AG10803 (cell line): Measurements from ENCODE around the gene DR1.

Source experiments
- DNase-seq: peaks from one replicate; pipeline ENCODE4 v3.0.0; 2010; ENCODE audit warnings: low read depth
- H3K4me3 ChIP-seq: 2 replicates; pipeline ENCODE4 v1.5.1; 2011; ENCODE audit warnings: mild to moderate bottlenecking, low read length, control low read depth
- CTCF ChIP-seq: conservative IDR thresholded peaks from 2 replicates; pipeline ENCODE4 v1.5.1; 2011; ENCODE audit warnings: mild to moderate bottlenecking, low read length, control low read depth, inconsistent platforms

DR1 gene

DNA sequence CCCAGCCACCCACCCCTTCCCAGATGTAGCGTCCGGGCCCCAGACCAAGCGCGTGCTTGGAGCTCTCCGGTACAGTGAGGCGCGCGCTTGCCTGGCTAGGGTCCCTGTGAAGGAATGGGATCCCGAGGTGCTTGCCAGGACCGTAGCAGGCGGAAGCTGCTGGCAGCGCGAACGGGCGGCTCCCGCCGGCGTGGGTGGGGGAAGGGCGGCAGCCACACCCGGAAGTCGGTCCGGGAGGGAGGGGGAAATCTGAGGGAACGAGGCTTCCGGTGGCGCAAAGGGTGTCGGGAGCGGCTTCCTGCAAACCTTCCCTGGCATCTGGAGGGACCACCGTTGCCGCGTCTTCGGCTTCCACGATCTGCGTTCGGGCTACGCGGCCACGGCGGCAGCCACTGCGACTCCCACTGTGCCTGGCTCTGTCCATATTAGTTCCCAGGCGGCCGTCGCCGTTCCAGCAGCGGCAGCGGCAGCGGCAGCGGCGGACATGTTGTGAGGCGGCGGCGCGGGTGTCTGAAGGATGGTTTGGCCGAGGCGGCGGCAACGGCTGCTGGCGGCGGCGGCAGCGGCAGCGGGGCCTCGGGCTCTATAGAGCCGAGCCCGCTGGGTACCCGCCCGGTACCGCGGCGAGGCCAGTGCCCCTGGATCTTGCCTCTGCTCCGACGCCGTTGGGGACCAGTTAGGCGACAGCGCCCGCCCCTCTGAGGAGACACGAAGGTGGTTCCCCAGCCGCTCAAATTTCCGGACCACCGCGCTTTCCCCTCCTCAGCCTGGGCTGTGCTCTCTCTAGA lies at the start of gene DR1:
Gene DR1, plus strand, starts transcription at position 275 of the 788 bp plus-strand sequence. CDS start 739 bp downstream, outside the sequence.
- H3K4me3 ChIP-seq, result peak within 1 kb of the TSS; percentile 80
- DNase-seq, result peak; percentile 96
- TF ChIP-seq CTCF, result no peak

DNA sequence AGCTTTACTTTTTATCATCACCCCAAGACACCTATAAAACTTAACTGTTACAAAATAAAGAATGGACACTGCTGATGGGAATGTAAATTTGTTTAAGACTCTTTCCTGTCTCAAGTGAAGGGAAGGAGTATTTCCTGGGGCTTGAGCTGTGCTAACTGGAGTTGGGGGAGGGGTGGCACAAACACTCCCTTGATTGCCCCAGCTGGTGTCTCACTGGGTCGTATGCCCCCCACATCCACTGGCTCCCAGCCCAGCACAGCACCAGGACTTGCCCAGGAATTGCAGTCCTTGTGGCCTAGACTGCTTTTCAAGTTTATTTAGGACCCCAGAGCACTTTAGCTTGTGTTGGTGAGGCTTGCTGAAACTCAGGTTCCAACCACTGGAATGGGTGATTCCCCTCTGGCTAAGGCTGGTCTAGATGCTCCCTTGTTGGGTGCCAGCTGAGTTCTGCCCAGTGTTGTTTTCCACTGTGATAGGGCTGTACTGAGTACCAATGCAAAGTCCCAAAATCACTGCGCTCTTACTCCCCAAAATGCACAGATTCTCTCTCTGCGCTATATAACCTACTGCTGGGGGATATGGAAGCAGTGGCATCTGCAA lies 49.1 kb upstream of the DR1 start:
- DNase-seq, result no peak
- no peak overlapping the region for H3K4me3 ChIP-seq
- no peak for TF ChIP-seq CTCF

- TF ChIP-seq CTCF, result no peak
- no peak for DNase-seq
- H3K4me3 ChIP-seq, result no peak overlapping the region
Measured at GRCh38 chr1:93301131-93301530, 44.6 kb upstream of the DR1 start.

DNA sequence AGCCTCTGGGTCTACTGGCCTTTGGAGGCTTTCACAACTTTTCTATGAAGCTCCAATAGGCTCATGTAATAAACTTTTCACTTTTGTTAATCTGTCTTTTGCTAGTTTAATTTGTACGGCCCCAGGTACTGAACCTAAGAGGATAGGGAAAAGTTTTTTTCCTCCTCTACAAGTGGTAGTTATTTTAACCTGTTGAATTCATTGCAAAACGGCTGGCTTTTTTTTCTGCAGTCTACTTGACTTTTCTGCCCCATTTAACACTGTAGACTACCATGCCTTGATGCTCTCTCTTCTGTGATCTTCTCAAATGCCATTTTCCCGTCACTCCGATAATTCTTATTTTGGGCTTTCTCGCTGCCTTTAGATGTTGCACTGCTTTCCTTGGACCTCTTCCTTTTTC lies 43.6 kb upstream of the DR1 start:
- no peak overlapping the region for H3K4me3 ChIP-seq
- TF ChIP-seq CTCF, result no peak
- no peak for DNase-seq

- peak; percentile 74 for DNase-seq
Measured at GRCh38 chr1:93304716-93305138, 41.0 kb upstream of the DR1 start.

DNA sequence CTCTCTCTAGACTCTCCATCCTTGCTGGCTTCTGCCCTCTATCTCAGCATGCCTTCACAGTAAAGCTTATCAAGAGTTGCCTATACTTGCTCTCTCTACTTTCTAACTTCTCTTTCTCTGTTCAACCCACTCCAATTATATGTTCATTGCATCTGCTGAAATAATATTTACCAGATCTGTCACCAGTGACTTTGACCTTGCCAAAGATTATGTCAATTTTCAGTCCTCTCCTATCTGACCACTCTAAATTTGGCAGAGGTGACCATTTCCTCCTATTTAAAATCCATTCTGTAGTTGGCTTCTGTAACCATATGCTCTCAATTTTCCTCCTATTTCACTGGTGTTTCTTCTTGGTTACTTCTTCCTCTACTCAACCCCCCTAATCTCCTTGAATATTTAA lies 38.8 kb upstream of the DR1 start:
- TF ChIP-seq CTCF, result no peak
- H3K4me3 ChIP-seq, result no peak overlapping the region
- DNase-seq, result no peak

More at GRCh38 chr1:93304716-93305138, 41.0 kb upstream of the DR1 start:
- H3K4me3 ChIP-seq, result no peak overlapping the region
- peak; percentile 97 for TF ChIP-seq CTCF

DNA sequence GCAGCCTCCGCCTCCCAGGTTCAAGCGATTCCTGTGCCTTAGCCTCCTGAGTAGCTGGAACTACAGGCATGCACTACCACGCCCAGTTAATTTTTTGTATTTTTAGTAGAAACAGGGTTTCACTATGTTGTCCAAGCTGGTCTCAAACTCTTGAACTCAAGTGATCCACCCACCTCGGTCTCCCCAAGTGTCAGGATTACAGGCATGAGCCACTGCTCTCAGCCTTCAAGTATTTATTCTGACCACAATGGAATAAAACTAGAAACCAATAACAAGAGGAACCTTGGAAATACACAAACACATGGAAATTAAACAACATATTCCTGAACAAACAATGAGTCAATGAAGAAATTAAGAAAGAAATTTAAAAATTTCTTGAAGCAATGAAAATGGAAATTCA lies 32.7 kb upstream of the DR1 start:
- peak; percentile 16 for DNase-seq
- no peak overlapping the region for H3K4me3 ChIP-seq
- no peak for TF ChIP-seq CTCF
